ENCODE measurements around the gene RASSF5.

RASSF5 gene

DNA sequence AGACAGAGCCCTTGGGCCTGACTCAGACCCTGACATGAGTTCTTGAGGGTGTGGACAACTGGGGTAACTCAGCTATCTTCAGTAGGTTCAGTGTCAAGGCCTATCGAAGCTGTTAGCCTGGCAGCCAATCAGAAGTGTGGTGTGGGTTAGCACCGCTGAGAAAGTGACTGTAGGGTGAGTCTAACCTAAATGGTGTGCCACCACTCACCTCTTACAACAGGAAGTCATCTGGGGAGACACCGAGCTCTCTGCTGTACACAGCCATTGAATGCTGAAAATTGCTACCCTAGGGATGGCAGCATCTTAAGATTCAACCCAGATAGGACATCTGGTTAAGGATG lies 44.6 kb downstream of the RASSF5 start:
- DNase-seq: peak; percentile 74

- no peak for DNase-seq
These were observed 46.9 kb downstream of the RASSF5 start for GRCh38 chr1:206554211-206554610.

DNA sequence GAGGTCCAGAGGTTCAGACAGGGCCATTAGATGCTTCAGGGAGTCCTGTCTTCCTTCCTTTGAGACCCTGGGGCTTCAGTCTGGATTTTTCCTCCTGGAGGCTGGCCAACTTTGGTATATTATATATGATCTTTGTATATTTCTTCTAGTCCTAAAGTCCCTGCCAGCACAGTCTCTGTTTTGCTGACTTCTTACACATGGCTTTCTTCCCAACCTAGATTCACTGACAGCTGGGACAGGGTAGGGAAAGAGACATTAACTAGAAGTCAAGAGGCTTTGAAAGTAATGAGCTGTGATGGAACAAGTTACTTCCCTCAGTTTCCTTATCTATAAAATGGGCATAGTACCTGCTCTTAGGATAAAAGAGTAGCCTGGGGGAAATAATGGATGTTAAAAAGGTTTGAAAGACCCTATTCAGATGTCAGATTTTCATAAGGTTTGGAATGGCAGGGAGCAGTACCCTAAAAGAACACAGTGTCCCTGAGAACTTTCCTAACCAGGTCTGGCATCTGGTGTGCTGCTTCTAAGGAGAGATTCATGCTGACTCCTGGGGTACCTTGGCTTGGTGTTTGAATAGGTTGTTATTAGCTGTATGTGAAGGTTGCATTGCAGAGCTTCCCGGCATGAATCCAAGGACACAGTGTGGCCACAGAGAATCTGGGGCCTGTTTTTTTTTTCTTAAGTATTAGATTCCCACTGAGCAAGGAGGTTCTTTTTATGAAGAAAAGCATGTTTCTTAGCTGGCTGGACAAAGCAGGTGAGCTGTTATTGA lies 47.6 kb downstream of the RASSF5 start:
- DNase-seq: no peak

GRCh38 chr1:206555473-206555935 lies 48.2 kb downstream of the RASSF5 start:
- DNase-seq: peak; percentile 45

GRCh38 chr1:206556047-206556749 lies 48.9 kb downstream of the RASSF5 start:
- DNase-seq: no peak

GRCh38 chr1:206556750-206557635 lies 49.7 kb downstream of the RASSF5 start:
- peak; percentile 88 for DNase-seq

DNA sequence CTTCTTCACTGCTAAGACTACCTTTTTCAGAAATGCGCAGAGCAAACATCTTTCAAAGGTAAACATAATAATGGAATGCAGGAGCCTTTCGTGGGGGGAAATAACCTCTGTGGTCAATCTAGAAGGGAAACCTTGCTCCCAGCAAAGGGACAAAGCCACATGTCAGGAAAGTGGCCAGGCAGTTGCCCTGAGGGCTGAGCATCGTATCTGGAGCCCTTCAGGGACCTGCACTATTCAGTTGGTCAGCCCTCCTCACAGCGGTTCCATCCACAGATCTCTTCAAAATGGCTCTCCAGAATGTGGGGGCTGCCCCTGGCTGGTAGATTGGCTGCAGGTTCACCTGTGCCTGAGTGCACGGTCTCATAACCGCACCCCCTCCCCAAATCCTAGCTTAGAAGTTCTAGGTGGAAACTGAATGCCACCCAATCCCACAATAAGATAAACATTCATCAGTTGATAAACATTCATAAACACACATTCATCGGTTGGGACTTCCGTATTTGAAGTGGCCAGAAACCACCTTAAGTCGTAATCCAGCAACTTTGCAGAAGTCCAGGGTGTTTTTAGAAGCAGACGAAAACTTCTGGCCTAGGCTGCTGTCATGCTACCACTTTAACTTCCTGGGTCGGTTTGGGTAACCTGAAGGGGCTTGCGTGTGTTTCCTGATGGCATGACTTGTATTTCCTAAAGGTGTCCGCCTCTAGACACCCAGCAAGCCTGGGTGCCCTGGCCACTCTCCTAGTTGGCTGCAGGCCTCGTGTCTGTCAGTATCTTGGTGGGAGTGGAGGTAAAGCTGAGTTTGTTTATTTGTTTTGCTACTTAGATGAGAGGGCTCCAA lies 50.5 kb downstream of the RASSF5 start:
- DNase-seq: peak; percentile 40

DNA sequence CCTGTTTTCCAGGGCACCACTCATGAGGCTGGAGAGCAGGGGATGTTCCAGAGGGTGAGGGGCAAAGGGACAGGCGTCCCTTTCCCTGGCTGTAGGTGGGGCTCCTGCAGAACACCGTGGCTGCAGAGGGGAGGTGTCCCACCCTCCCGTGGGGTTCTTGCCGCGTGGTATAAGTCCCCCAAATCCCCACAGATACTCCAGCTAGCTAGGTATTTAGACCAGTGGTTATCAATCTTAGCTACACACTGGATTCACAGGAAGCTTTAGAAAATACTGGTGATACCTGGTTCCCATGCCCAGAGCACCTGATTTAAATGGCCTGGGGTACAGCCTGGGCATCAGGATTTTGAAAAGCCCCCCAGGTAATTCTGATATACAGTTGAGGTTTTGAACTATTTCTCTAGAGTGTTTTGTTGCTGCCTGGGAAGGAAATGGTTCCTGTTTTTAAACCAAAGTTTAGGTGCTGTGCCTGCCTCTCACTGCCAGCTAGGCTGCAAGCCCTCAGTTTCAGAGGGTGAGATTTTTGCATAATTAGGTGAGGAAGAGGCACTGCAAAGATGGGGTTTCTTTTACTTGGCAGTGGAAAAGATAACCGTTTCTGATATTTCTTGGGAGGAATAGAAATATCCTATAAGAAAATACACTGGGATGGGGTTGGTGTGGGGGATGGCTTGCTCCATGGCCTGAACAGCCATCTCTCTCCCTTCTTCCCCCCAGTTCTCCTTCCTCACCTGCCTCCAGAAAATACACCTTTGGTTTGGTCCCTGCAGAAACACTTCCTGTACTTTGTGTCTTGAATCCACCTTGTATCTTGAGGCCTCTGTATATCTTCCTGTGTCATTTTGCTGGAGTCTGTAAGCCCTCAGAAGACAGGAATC lies 51.7 kb downstream of the RASSF5 start:
- no peak for DNase-seq

- DNase-seq: no peak
These were observed 52.3 kb downstream of the RASSF5 start for GRCh38 chr1:206559672-206559995.

DNA sequence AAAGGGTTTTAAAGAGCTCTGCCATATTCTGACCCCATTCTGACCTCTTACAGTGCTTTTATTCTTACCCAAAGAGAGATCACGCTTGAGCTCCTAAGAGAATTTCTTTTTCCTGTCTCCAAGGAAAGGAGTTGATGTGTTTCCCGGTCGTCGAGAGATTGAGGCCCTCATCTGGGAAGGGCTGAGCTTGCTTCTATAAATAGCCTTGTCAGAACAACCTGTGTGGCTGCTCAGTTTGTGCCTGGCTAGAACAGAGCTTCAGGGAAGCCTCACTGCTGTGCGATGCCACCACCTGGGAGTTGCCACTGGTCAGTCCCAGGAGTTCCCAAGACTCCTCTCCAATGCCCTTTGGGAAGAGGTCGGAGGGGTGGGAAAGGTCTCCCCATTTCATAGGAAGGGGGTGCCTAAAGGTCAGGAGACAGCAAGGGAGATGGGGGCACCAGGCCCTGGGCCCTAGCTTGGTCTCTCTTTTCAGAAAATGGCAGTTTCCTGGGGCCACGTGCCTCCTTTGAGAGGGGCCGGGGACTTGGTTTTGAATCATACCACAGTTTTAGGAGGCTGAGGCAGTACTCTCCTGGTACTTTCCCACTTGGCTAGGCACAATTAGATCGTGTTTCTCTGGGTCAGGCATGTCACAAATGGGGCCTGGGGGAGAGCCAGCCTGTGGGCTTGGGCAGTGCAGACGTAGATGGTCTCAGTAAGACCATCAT lies 52.8 kb downstream of the RASSF5 start:
- DNase-seq: peak; percentile 42

DNA sequence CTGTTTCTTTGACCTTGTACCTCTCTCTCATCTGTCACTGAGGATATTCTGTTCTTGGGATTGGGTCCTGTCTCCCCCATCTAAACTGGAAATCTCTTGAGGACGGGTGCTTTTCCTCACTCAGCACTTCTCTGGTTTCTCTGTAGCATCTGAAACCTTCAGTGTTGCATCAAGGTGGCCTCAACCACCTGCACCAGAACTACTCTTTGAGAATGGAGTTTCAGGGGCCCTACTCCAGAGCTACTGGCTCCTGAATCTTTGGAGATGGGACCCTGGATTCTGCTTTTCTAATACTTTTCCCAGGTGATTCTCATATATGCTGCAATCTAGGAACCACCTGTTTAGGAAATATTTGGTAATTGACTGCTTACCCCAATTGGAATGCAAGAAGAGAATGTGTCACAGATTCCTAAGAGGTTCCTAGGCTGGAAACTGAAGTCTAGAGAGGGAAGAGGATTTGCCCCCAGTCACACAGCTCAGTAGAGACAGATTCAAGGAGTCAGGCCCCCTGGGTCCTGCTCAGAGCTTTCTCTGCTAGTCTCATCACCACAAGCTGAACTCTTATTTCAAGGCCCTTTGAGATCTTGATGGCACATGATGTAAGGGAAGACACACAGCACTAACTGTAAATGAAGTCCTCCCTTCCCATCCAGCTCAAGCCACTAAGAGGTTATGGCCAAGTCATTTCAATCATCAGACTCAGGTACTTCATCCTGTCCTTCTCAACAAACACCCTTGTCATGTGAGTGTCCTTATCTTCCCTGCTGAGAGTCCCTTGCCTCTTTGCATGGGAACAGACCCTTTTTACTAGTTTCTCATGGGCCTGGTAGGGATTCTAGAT lies 56.3 kb downstream of the RASSF5 start:
- no peak for DNase-seq

DNA sequence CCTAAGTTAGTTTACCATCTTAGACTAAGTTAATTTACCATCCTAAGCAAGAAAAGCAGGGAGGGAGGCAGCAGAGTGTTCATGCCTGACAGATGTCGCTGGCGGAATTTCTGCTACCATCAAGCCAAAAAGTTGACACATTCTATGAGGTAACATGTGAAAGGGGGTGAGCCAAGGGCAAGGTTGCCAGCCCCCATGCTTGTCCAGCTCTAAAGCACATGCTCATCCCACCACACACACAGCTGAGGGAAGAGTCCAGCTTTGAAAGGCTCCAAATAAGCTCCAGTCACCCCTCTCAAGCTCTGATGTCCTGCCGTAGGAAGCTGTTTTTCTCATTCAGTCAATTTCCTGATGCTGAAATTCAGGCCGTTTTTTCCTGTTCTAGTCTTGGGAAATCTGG lies 58.7 kb downstream of the RASSF5 start:
- DNase-seq: no peak

DNA sequence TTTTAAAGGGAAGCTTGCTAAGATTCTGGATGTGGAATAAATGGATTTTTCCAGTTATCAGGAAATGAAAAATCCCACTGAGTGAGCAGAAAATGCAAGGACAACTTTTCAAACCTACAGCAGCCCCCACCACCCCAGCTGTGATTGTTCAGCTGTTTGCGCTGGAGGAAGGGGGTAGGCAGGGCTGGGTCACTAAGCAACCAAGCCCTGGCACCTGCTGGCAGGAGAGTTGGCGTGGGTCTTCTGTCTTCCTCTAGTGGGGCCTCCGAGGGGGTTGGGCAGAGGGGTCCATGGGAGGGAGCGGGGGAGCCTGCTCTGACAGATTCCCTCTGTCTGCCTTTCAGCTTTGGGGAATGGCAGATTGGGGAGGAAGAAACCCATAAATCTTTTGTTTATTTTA lies 59.7 kb downstream of the RASSF5 start:
- no peak for DNase-seq

- DNase-seq: peak; percentile 49
These were observed 60.9 kb downstream of the RASSF5 start for GRCh38 chr1:206568256-206568655.

GRCh38 chr1:206568779-206569352 lies 61.5 kb downstream of the RASSF5 start:
- DNase-seq: no peak

GRCh38 chr1:206569556-206569955 lies 62.2 kb downstream of the RASSF5 start:
- DNase-seq: no peak

- DNase-seq: no peak
These were observed 63.2 kb downstream of the RASSF5 start for GRCh38 chr1:206570529-206570928.

DNA sequence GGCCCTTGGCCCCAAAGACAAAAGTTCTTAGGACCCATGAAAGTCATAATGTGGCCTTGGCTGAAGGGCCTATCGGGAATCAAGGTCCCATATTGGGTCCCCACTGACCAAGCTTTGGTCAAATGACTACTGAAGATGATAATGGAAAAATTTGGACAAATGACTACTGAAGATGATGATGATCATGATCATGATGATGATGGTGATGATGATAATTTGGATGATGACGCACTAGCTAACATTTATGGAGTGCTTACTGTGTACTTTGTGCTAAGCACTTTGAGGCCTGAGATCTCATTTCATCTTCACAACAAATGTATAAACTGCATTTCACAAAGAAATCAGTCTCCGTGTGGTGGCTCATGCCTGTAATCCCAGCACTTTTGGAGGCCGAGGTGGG lies 65.5 kb downstream of the RASSF5 start:
- no peak for DNase-seq

DNA sequence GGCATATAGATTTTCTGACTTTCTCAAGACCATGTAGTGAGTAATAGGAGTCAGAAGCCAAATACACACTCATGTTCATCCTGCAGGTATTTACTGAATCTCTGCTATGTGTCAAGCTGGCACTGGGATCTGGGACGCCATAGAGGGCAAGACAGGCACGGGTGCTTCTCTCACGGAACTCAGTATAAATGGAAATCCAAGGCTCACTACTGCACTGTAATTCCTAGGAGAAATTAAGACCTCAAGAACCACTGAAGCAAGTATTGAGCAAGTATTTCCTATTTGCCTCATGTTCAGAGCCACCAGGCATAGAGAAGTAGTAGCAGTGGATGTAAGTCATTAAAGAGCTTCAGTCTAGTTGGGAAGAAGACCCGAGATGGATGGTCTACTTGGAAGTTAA lies 66.0 kb downstream of the RASSF5 start:
- no peak for DNase-seq

DNA sequence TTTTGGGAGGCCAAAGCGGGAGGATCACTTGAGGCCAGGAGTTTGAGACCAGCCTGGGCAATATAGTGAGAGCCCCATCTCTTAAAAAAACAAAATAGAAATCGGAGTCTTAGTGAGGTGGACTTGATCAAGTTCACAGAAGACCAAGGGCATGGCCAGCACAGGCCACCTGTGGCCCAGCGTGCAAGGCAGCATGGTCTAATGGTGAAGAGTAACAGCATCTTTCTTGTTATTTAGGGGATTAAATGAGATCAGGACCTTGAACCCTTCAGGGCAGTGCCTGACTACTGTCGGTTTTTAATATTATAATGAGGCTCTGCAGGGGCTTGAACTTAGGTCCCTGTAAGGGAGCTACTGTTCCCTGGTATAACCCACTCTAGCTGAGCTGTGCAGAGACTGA lies 66.4 kb downstream of the RASSF5 start:
- no peak for DNase-seq

All from activated naive CD4-positive, alpha-beta T cell treated with Interleukin-2 at 50 U/mL for 16 hours (primary cell).